Activated CD4-positive, CD25-positive, alpha-beta regulatory T cell treated with anti-CD3 and anti-CD28 coated beads, Interleukin-2, amount 50 U/mL, for 16 hours (primary cell): Measurements from ENCODE around the gene UCP3.
"Not testable (repeated sequence)": the region's sequence is repeated elsewhere in the genome, so short reads cannot be mapped to it uniquely, and the experiment has no call there.

Source experiments
- DNase-seq: peaks from one replicate; pipeline ENCODE4 v3.0.0-alpha.2; 2020; ENCODE audit warnings: low read depth, low spot score

UCP3 gene

GRCh38 chr11:74000307-74001133 is 8.4 kb downstream of the UCP3 start:
- no peak for DNase-seq

DNA sequence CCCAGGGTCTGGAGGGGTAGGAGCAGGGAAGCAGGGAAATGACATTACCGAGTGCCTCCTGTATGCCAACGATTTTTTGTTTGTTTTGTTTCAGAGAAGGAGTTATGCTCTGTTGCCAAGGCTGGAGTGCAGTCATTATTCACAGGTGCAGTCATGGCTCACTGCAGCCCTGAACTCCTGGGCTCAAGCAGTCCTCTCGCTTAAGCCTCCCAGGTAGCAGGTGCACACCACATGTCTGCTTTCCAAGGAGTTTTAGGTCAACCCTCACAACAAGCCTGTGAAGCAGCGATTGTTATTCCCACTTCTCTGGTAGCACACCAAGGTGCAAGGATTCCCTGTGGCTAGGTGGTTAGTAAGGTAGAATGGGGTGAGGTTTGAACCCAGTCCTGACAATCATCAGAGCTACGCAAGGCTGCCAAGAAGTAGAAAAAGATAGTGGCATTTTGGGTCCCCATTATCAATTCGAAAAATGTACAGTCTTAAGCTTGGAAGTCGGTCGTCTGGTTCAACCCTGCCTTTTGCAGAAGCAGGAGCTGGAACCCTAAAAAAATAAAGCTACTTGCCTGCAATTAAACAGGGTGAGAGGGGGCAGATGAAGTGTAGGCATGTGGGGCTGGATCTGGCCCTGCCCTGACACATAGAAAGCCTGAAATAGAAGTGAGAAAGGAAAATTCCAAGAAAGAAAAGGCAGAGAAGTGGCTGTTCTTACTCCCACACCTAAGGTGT is 9.1 kb downstream of the UCP3 start:
- no peak for DNase-seq

DNA sequence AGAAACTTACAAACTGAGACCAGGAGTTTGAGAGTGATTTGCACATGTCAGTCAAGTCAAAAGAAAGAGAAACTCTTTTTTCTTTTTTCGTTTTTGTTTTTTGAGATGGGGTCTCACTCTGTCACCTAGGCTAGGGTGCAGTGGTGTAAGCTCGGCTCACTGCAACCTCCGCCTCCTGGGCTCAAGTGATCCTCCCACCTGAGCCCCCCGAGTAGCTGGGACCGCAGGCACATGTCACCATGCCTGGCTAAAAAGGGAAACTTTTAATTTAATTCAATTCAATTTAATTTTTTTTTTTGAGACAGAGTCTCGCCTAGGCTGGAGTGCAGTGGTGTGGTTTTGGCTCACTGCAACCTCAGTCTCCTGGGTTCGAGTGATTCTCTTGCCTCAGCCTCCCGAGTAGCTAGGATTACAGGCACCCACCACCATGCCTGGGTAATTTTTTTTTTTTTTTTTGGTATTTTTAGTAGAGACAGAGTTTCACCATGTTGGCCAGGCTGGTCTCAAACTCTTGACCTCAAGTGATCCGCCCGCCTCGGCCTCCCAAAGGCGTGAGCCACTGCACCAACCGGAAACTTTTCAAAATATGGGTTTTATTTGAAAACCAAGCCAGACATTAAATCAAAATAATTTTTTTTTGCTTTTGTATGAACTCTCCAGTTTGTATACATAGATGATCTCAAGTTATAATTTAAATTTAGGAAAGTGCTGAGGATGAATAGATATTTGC is 9.9 kb downstream of the UCP3 start:
- DNase-seq, result no peak

DNA sequence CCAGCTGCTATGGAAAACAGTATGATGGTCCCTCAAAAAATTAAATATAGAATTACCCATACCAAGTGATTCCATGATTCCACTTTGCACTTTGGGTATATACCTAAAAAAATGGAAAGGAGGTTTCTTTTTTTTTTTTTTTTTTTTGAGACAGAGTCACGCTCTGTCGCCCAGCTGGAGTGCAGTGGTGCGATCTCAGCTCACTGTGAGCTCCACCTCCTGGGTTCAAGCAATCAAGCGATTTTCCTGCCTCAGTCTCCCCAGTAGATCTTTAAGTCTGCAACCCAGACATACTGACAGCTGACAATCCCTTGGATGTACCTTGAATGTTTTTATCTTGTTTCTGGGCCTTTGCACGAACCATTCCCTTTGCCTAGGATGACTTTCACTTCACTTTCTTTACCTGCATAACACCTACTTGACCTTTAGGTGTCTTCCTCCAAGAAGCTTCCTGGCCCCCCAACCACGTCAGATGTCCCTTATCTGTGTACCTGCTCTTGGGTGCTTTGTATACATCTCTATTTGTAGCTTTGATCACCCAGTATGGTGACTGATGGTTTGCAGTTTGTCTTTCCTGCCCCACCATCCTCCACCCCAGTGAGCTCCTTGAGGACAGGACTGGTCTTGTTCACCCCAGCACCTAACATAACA is 11.6 kb downstream of the UCP3 start:
- DNase-seq, result no peak

- DNase-seq, result no peak
Observed at GRCh38 chr11:73996161-73996747, 12.6 kb downstream of the UCP3 start.

DNA sequence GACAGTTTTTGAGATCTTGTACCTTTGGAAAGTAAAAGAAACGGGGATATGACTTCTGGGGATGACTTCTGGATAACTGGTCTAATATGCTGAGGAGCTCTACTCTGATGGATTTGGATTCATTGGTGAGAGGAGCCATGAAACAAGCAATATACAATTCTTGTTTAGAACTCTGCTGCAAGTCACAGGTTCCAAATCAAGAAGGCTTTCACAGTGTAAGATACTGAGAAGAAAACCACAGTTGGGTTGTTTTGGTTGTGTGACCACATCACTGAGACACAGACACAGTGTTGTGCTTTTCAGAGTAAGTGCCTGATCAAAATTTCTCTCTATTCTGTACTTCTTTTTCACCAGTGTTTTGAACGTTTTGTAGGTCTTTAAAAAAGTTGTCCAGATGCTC is 13.2 kb downstream of the UCP3 start:
- no peak for DNase-seq

DNA sequence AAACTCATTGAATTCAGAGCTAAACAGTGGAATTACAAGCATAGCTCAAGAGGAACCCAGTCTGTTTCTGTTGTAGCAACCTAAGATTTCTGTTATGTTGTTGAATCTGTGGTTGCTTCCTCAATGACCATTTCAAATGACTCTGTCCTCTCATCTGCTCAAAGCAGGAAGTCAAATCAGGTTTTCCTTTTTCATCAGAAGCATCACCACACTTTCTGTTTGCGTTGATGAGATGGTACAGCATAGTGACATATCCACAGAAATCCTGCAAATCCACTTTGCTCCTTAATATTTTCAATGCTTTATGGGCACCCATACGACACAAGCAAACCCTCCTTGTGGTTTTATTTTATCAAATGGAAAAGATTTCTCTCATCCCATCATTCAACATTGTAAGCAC is 13.6 kb downstream of the UCP3 start:
- no peak for DNase-seq

GRCh38 chr11:73991471-73992006 is 17.3 kb downstream of the UCP3 start:
- no peak for DNase-seq

GRCh38 chr11:73990730-73991129 is 18.2 kb downstream of the UCP3 start:
- DNase-seq, result no peak

GRCh38 chr11:73989156-73989555 is 19.7 kb downstream of the UCP3 start:
- DNase-seq, result no peak

GRCh38 chr11:73988227-73988626 is 20.7 kb downstream of the UCP3 start:
- DNase-seq, result no peak

- DNase-seq, result not testable (repeated sequence)
Observed at GRCh38 chr11:73985661-73986060, 23.2 kb downstream of the UCP3 start.

GRCh38 chr11:73983741-73984538 is 24.9 kb downstream of the UCP3 start:
- DNase-seq, result no peak

- DNase-seq, result peak; percentile 86
Observed at GRCh38 chr11:73982990-73983740, 25.7 kb downstream of the UCP3 start.

- DNase-seq, result peak; percentile 63
Observed at GRCh38 chr11:73982595-73982989, 26.3 kb downstream of the UCP3 start, which contains the start of gene UCP2. Gene UCP2 (minus strand): TSS chr11:73982843. CDS start chr11:73978378, 4,465 bp downstream.

GRCh38 chr11:73981051-73981805 is 27.7 kb downstream of the UCP3 start:
- no peak for DNase-seq

DNA sequence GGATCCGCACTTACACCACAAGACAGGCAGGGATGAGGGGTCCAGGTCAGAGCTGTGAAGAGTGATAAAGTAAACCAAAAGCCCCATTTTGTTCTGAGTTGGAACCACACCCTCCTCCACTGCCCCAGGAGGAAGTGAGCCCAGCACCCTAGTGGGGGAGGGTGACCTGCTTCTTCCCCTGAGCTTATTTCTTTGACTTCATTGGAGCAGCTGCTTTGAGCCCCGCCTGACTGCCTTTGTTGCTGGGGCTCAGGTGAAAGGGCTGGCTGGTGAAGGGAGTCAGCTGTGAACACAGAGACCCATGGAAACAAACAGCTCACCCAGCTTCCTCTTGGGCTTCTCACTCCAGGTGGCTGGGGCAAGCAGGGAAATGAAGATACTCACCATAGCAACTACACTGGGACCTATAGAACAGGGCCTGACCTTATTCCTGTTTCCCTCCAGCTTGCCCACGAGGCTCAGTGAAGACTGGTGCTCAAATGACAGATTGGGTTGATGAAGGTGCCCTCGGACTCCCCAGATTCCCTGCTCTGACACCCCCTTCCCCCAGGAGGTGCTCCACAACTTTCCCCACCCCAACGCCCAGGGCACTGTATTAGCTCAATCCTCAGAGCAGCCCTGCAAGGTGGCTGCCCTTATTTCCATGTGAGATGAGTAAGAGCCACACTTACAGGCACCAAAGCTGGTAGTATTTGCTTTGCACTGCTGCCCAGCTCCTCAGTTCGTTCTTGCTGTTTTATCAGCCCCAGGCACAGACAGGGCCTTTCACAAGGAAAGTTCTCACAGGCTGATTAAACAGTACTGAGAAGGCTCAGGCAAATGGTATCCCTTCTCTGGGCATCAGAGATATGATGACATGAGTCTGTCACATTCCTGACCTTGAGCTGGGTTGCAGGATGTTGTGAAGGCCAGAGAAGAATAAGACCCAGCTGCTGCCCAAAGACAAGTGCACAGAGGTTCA is 28.6 kb downstream of the UCP3 start:
- peak; percentile 69 for DNase-seq
